Esophagus squamous epithelium (tissue), 4 donors: ENCODE data around the gene EIF2S3B.

Experiments
- POLR2A ChIP-seq, 4 donors: fragments of 450-650 bp; IDR thresholded peaks; one replicate each; pipeline ENCODE4 v1.6.1; 2017; ENCODE audit warnings: antibody characterized with exemption in 4 of 4, mild to moderate bottlenecking in 4 of 4, moderate library complexity in 3 of 4
- TF ChIP-seq, protein P1 (sequence below), 6 experiments: fragments of 450-650 bp in 4 of 6; fragments of 200-600 bp in 2 of 6; sonication (generic) in 2 of 6; IDR thresholded peaks; one replicate each; pipeline ENCODE4 v1.5.1; 2016 to 2019; ENCODE audit warnings: antibody characterized with exemption in 6 of 6, mild to moderate bottlenecking in 4 of 6, moderate library complexity in 4 of 6

DNA sequence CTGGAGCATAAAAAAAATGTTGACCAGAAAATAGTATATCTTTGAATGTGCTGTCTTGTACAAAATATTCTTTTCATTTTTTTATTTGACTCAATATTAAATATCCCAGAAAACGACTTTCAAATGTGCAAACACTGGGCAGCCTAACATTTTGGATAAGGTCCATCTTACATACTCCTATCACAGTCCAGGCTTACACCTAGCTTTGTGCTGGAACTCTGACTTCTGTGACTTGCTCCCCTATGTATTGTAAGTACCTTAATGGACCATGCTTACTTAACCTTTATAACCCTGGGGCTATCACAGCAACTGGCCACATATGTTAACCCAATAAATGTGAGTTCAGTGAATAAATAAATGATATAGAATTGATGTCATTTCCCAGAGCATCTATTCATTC is 7.6 kb upstream of the EIF2S3B start:
- TF ChIP-seq, protein P1, sequence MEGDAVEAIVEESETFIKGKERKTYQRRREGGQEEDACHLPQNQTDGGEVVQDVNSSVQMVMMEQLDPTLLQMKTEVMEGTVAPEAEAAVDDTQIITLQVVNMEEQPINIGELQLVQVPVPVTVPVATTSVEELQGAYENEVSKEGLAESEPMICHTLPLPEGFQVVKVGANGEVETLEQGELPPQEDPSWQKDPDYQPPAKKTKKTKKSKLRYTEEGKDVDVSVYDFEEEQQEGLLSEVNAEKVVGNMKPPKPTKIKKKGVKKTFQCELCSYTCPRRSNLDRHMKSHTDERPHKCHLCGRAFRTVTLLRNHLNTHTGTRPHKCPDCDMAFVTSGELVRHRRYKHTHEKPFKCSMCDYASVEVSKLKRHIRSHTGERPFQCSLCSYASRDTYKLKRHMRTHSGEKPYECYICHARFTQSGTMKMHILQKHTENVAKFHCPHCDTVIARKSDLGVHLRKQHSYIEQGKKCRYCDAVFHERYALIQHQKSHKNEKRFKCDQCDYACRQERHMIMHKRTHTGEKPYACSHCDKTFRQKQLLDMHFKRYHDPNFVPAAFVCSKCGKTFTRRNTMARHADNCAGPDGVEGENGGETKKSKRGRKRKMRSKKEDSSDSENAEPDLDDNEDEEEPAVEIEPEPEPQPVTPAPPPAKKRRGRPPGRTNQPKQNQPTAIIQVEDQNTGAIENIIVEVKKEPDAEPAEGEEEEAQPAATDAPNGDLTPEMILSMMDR (IDR thresholded peaks at IDR 0.05) = no peak
- TF ChIP-seq POLR2A (IDR thresholded peaks at IDR 0.05) = no peak
